WTC11 (cell line): ENCODE results near the gene RFNG. TPM values are rescaled to one million over a fixed set of nuclear protein-coding genes. Genes with fewer than 3 reads are reported as not detected.

Experiments
- ATAC-seq: fragments of 200-7000 bp; cut with Tn5 transposase; 2 replicates; pipeline ENCODE4 v1.10.0; 2021; ENCODE audit warnings: mild to moderate bottlenecking, moderate library complexity
- CTCF ChIA-PET: fragments of 300-600 bp; sonication (Branson Sonifier 250); formaldehyde crosslinking; loops from one replicate; lab custom pipeline; 2021; ENCODE audit warnings: antibody characterized with exemption; lab: Charles Lee
- POLR2A ChIA-PET: fragments of 350-600 bp; sonication (Branson Sonifier 250); formaldehyde crosslinking; loops from one replicate; lab custom pipeline; 2021; ENCODE audit warnings: antibody characterized with exemption; lab: Charles Lee
- DNase-seq: peaks from one replicate; pipeline ENCODE4 v3.0.0; 2021; ENCODE audit warnings: low spot score
- H3K27ac Mint-ChIP-seq: 2 replicates; pipeline ENCODE4 v1.8.0; 2021; ENCODE audit warnings: mixed read lengths
- H3K27me3 Mint-ChIP-seq: 2 replicates; pipeline ENCODE4 v1.8.0; 2021; ENCODE audit warnings: low read depth, mild to moderate bottlenecking, moderate library complexity, mixed read lengths
- H3K36me3 Mint-ChIP-seq: 2 replicates; pipeline ENCODE4 v1.8.0; 2021; ENCODE audit warnings: mixed read lengths
- H3K4me1 Mint-ChIP-seq: 2 replicates; pipeline ENCODE4 v1.8.0; 2022; ENCODE audit warnings: mixed read lengths
- H3K4me3 Mint-ChIP-seq: 2 replicates; pipeline ENCODE4 v1.8.0; 2021; ENCODE audit warnings: mild to moderate bottlenecking, moderate library complexity, mixed read lengths
- H3K9me3 Mint-ChIP-seq: 2 replicates; pipeline ENCODE4 v1.8.0; 2021; ENCODE audit warnings: mixed read lengths
- EMX1 ChIP-seq: fragments of 250-450 bp; sonication (Bioruptor Pico); IDR thresholded peaks from 2 replicates; pipeline ENCODE4 v1.8.0; 2021; ENCODE audit warnings: mild to moderate bottlenecking
- ESRRA ChIP-seq: sonication (generic); formaldehyde crosslinking; IDR thresholded peaks from 2 replicates; pipeline ENCODE4 v1.8.1; 2022; ENCODE audit warnings: mild to moderate bottlenecking, missing genetic modification reagents, borderline replicate concordance
- GRHL2 ChIP-seq: fragments of 250-450 bp; sonication (Bioruptor Pico); IDR thresholded peaks from 2 replicates; pipeline ENCODE4 v1.8.0; 2022; ENCODE audit warnings: mild to moderate bottlenecking, moderate library complexity; ENCODE audit not compliant: insufficient replicate concordance, severe bottlenecking
- GTF2I ChIP-seq: fragments of 250-450 bp; sonication (Bioruptor Pico); conservative IDR thresholded peaks from 2 replicates; pipeline ENCODE4 v1.4.0; 2021; ENCODE audit warnings: mild to moderate bottlenecking
- IRF2 ChIP-seq: sonication (generic); formaldehyde crosslinking; IDR thresholded peaks from 2 replicates; pipeline ENCODE4 v1.8.0; 2022; ENCODE audit warnings: low read depth, missing genetic modification reagents, borderline replicate concordance
- MXD4 ChIP-seq: fragments of 250-450 bp; sonication (Bioruptor Pico); IDR thresholded peaks from 2 replicates; pipeline ENCODE4 v1.8.0; 2021; ENCODE audit warnings: mild to moderate bottlenecking, moderate library complexity, borderline replicate concordance
- NFE2L1 ChIP-seq: sonication (generic); formaldehyde crosslinking; IDR thresholded peaks from 2 replicates; pipeline ENCODE4 v1.8.1; 2023; ENCODE audit warnings: missing genetic modification reagents
- NR1H2 ChIP-seq: sonication (generic); formaldehyde crosslinking; IDR thresholded peaks from 2 replicates; pipeline ENCODE4 v1.9.0; 2021; ENCODE audit warnings: mild to moderate bottlenecking, moderate library complexity, missing genetic modification reagents
- OVOL2 ChIP-seq: fragments of 250-450 bp; sonication (Bioruptor Pico); IDR thresholded peaks from 2 replicates; pipeline ENCODE4 v1.9.0; 2021; ENCODE audit warnings: mild to moderate bottlenecking, borderline replicate concordance
- total RNA-seq: library from RNA; stranded (reverse); gene quantifications from 3 replicates; pipeline ENCODE4 v1.2.3, GENCODE V29; 2021
- TF ChIP-seq, protein P1 (sequence below): sonication (generic); formaldehyde crosslinking; IDR thresholded peaks from 2 replicates; pipeline ENCODE4 v1.8.0; 2023; ENCODE audit warnings: missing genetic modification reagents, mild to moderate bottlenecking, borderline replicate concordance
- TF ChIP-seq, protein P2 (sequence below): sonication (generic); formaldehyde crosslinking; conservative IDR thresholded peaks from 2 replicates; pipeline ENCODE4 v1.8.1; 2023; ENCODE audit warnings: mild to moderate bottlenecking, low read depth, missing genetic modification reagents, moderate library complexity
- TF ChIP-seq, protein P3 (sequence below): sonication (generic); formaldehyde crosslinking; IDR thresholded peaks from 2 replicates; pipeline ENCODE4 v1.8.0; 2022; ENCODE audit warnings: mild to moderate bottlenecking, missing genetic modification reagents
- TF ChIP-seq, protein P4 (sequence below): fragments of 250-450 bp; sonication (Bioruptor Pico); IDR thresholded peaks from 2 replicates; pipeline ENCODE4 v1.8.0; 2021; ENCODE audit warnings: mild to moderate bottlenecking
- TF ChIP-seq, protein P5 (sequence below): sonication (generic); formaldehyde crosslinking; IDR thresholded peaks from 2 replicates; pipeline ENCODE4 v1.8.1; 2022; ENCODE audit warnings: mild to moderate bottlenecking, moderate library complexity, missing genetic modification reagents
- TF ChIP-seq, protein P6 (sequence below): sonication (generic); formaldehyde crosslinking; IDR thresholded peaks from 2 replicates; pipeline ENCODE4 v1.8.1; 2022; ENCODE audit warnings: low read depth, missing genetic modification reagents, borderline replicate concordance
- TF ChIP-seq, protein P7 (sequence below): sonication (generic); formaldehyde crosslinking; IDR thresholded peaks from 2 replicates; pipeline ENCODE4 v1.8.1; 2022; ENCODE audit warnings: low read depth, mild to moderate bottlenecking, moderate library complexity, missing genetic modification reagents, borderline replicate concordance

The RFNG gene
- total RNA-seq, 1 experiment from 2014 or later: 41.6 TPM

DNA sequence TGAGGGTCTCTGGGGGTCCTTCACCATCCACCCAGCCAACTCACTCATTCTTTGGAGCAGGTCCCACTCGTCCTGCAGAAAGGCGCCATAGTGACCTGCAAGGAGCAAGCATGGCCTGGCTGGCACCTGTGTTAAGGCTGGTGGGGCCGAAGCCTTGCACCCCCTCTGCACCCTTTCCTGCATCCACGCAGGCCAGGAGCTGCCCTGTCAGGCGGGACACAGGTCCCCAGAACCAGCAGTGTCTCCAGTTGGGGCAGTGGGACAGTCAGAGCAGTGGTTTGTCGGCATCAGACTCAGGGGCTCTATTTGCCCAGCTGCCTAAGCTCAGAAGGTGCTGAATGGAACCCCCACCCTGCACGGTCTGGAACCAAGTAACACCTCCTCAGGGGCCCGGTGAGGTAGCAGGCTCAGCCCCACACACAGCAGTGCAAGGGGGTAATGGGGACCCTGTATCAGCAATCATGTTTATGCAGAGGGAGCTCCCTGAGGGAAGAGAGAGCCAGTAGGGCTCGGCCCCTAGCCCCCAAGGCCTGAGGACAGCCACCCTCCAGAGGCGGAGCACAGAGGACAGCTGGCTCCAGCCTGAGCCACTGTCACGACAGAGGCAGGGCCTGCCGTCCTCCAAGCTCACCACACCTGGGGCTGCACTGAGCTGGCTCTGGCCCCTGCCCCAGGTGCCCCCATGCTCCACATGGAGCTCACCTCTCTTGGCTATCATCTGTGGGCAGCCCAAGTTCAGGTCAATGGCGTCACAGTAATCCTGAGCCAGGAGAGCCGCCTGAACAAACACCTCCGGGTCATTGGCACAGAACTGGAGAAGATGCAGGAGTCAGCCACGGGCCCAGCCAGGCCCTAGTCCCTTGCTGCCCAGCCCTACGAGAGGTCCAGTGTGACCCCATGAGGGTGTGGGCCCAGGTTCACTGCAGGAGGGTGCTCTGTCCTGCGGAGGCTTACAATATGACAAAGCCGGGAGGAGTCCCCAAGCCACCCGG lies 12.1 kb upstream of the RFNG start (continued):
- TF ChIP-seq, protein P1, sequence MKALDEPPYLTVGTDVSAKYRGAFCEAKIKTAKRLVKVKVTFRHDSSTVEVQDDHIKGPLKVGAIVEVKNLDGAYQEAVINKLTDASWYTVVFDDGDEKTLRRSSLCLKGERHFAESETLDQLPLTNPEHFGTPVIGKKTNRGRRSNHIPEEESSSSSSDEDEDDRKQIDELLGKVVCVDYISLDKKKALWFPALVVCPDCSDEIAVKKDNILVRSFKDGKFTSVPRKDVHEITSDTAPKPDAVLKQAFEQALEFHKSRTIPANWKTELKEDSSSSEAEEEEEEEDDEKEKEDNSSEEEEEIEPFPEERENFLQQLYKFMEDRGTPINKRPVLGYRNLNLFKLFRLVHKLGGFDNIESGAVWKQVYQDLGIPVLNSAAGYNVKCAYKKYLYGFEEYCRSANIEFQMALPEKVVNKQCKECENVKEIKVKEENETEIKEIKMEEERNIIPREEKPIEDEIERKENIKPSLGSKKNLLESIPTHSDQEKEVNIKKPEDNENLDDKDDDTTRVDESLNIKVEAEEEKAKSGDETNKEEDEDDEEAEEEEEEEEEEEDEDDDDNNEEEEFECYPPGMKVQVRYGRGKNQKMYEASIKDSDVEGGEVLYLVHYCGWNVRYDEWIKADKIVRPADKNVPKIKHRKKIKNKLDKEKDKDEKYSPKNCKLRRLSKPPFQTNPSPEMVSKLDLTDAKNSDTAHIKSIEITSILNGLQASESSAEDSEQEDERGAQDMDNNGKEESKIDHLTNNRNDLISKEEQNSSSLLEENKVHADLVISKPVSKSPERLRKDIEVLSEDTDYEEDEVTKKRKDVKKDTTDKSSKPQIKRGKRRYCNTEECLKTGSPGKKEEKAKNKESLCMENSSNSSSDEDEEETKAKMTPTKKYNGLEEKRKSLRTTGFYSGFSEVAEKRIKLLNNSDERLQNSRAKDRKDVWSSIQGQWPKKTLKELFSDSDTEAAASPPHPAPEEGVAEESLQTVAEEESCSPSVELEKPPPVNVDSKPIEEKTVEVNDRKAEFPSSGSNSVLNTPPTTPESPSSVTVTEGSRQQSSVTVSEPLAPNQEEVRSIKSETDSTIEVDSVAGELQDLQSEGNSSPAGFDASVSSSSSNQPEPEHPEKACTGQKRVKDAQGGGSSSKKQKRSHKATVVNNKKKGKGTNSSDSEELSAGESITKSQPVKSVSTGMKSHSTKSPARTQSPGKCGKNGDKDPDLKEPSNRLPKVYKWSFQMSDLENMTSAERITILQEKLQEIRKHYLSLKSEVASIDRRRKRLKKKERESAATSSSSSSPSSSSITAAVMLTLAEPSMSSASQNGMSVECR (CRISPR knock-in tag): no peak
- no peak for TF ChIP-seq EMX1 (CRISPR knock-in tag)
- no peak for TF ChIP-seq MXD4 (CRISPR knock-in tag)
- no peak for TF ChIP-seq GTF2I (CRISPR knock-in tag)
- TF ChIP-seq, protein P2, sequence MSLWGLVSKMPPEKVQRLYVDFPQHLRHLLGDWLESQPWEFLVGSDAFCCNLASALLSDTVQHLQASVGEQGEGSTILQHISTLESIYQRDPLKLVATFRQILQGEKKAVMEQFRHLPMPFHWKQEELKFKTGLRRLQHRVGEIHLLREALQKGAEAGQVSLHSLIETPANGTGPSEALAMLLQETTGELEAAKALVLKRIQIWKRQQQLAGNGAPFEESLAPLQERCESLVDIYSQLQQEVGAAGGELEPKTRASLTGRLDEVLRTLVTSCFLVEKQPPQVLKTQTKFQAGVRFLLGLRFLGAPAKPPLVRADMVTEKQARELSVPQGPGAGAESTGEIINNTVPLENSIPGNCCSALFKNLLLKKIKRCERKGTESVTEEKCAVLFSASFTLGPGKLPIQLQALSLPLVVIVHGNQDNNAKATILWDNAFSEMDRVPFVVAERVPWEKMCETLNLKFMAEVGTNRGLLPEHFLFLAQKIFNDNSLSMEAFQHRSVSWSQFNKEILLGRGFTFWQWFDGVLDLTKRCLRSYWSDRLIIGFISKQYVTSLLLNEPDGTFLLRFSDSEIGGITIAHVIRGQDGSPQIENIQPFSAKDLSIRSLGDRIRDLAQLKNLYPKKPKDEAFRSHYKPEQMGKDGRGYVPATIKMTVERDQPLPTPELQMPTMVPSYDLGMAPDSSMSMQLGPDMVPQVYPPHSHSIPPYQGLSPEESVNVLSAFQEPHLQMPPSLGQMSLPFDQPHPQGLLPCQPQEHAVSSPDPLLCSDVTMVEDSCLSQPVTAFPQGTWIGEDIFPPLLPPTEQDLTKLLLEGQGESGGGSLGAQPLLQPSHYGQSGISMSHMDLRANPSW: no peak
- TF ChIP-seq, protein P3, sequence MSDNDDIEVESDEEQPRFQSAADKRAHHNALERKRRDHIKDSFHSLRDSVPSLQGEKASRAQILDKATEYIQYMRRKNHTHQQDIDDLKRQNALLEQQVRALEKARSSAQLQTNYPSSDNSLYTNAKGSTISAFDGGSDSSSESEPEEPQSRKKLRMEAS (CRISPR knock-in tag): no peak
- TF ChIP-seq, protein P4, sequence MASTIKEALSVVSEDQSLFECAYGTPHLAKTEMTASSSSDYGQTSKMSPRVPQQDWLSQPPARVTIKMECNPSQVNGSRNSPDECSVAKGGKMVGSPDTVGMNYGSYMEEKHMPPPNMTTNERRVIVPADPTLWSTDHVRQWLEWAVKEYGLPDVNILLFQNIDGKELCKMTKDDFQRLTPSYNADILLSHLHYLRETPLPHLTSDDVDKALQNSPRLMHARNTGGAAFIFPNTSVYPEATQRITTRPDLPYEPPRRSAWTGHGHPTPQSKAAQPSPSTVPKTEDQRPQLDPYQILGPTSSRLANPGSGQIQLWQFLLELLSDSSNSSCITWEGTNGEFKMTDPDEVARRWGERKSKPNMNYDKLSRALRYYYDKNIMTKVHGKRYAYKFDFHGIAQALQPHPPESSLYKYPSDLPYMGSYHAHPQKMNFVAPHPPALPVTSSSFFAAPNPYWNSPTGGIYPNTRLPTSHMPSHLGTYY (CRISPR knock-in tag): no peak
- TF ChIP-seq GRHL2 (CRISPR knock-in tag): no peak
- TF ChIP-seq, protein P5, sequence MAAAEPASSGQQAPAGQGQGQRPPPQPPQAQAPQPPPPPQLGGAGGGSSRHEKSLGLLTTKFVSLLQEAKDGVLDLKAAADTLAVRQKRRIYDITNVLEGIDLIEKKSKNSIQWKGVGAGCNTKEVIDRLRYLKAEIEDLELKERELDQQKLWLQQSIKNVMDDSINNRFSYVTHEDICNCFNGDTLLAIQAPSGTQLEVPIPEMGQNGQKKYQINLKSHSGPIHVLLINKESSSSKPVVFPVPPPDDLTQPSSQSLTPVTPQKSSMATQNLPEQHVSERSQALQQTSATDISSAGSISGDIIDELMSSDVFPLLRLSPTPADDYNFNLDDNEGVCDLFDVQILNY (CRISPR knock-in tag): no peak
- TF ChIP-seq NR1H2 (CRISPR knock-in tag): no peak

DNA sequence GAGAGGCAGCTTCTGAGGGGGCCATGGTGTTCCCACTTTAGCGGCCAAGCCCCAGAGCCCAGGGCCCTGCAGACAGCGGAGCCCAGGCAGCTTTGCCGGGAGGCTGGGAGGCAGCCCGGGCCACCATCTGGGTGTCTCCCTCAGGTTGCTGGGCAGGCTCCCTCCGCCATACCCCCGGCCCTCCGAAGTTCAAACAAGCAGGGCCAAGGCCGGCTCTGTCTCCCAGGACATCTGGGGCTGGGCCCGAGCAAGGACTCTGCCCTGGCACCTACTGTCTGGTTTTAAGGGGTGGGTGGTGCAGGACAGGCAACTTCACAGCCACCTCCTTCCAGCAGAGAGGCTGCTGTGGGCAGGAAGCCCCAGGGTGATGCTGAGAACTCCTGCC lies 11.4 kb upstream of the RFNG start:
- TF ChIP-seq, protein P6, sequence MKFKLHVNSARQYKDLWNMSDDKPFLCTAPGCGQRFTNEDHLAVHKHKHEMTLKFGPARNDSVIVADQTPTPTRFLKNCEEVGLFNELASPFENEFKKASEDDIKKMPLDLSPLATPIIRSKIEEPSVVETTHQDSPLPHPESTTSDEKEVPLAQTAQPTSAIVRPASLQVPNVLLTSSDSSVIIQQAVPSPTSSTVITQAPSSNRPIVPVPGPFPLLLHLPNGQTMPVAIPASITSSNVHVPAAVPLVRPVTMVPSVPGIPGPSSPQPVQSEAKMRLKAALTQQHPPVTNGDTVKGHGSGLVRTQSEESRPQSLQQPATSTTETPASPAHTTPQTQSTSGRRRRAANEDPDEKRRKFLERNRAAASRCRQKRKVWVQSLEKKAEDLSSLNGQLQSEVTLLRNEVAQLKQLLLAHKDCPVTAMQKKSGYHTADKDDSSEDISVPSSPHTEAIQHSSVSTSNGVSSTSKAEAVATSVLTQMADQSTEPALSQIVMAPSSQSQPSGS (CRISPR knock-in tag): no peak
- TF ChIP-seq, protein P4 (CRISPR knock-in tag): no peak
- TF ChIP-seq OVOL2 (CRISPR knock-in tag) (no peak), IRF2 (CRISPR knock-in tag) (no peak), ESRRA (no peak), NFE2L1 (CRISPR knock-in tag) (no peak)
- TF ChIP-seq, protein P5 (CRISPR knock-in tag): no peak
- TF ChIP-seq, protein P7, sequence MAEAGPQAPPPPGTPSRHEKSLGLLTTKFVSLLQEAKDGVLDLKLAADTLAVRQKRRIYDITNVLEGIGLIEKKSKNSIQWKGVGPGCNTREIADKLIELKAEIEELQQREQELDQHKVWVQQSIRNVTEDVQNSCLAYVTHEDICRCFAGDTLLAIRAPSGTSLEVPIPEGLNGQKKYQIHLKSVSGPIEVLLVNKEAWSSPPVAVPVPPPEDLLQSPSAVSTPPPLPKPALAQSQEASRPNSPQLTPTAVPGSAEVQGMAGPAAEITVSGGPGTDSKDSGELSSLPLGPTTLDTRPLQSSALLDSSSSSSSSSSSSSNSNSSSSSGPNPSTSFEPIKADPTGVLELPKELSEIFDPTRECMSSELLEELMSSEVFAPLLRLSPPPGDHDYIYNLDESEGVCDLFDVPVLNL (CRISPR knock-in tag): no peak
- peaks cover 3% of the 10 kb centered on the region; the same call in 1 of the 2 replicates for H3K36me3 Mint-ChIP-seq
- 0 out of 2 replicates have a peak, but pooled peaks cover 2% of the 10 kb centered on the region for H3K4me1 Mint-ChIP-seq
- no peak overlapping the region for H3K27ac Mint-ChIP-seq
- POLR2A ChIA-PET: no interaction called here
- H3K9me3 Mint-ChIP-seq: no peaks in the 10 kb centered on the region
- H3K4me3 Mint-ChIP-seq: no peak overlapping the region
- CTCF ChIA-PET: interaction anchor here (2.2 to 2.6 kb wide), 2 partner anchors 25 to 33 kb away, joined by 7 to 19 read pairs; partner anchors contain the start of gene DCXR
- no peak for DNase-seq
- ATAC-seq: no peak
- H3K27me3 Mint-ChIP-seq: no peaks in the 10 kb centered on the region
